ENCODE results near the gene ELOF1.

The ELOF1 gene

GRCh38 chr19:11576227-11576626 is 17.2 kb upstream of the ELOF1 start:
- no peak for TF ChIP-seq CTCF (IDR thresholded peaks at IDR 0.05)

GRCh38 chr19:11574689-11575088 is 15.7 kb upstream of the ELOF1 start:
- TF ChIP-seq CTCF (IDR thresholded peaks at IDR 0.05), result no peak

- TF ChIP-seq CTCF (IDR thresholded peaks at IDR 0.05), result no peak
Measured at GRCh38 chr19:11570039-11570462, 11.0 kb upstream of the ELOF1 start.

- TF ChIP-seq CTCF (IDR thresholded peaks at IDR 0.05), result no peak
Measured at GRCh38 chr19:11566164-11566563, 7.1 kb upstream of the ELOF1 start.

- TF ChIP-seq CTCF (IDR thresholded peaks at IDR 0.05), result no peak
Measured at GRCh38 chr19:11563532-11563931, 4.5 kb upstream of the ELOF1 start.

- TF ChIP-seq CTCF (IDR thresholded peaks at IDR 0.05), result peak; percentile 76
Measured at GRCh38 chr19:11560404-11561051, 1.5 kb upstream of the ELOF1 start.

GRCh38 chr19:11556634-11557420 is 2.2 kb downstream of the ELOF1 start:
- TF ChIP-seq CTCF (IDR thresholded peaks at IDR 0.05), result no peak

All from LNCAP (cell line).